ENCODE measurements around the gene KNSTRN. TPM values are rescaled to one million over a fixed set of nuclear protein-coding genes. Genes with fewer than 3 reads are reported as not detected.

Gene KNSTRN
- total and polyA plus RNA-seq, 2 of the 13 experiments (the other 11 are each of a cell fraction or from before 2014, with no cell fraction given): 20.3 to 62.3 TPM

DNA sequence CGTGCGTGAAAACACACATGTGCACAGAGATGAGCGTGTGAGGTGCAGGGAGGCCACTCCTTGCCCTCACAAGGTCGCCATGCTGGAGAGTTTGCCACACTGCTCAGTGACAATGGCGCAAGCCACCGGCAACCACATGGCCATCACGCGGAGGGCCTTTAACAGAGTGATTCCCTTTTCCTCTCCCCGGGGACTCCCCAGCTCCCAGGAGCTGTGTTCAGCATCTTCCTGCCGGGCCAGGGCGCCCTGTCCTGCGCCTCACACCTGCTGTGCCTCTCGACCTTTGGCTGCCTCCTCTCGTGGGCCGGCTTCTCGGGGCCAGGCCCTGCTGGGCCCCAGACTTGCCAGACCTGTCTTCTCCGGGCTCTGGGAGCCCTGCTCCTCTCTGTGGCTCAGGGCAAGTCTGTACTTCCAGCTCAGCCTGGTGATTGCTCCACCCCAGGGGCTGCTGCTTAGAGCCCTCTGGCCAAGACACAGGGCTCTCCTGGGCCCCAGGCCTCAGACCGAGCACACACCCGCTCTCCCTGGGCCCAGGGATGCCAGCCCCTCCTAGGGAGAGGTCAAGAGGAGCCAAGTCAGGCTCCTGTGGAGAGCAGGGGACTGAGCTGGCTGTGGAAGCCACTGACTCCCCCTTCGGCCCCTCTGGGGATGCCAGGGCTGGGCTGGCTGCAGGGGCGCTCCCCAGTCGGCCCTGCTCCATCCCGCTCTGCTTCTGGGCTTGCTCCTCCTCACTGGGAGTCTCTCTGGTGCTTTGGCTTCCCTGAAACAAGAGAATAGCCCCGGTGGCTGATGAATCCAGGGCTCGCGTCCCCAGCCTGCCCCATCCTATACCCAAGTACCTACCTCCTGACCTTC lies 47.4 kb upstream of the KNSTRN start:
- H4K20me1 ChIP-seq (ENCODE audit: insufficient read depth, low read length): peaks cover 4% of the 10 kb centered on the region; the same call in 1 of the 2 replicates
- BruUV-seq (replicated peaks): no TSS peak
- H2AFZ ChIP-seq (ENCODE audit: low read length): no peak overlapping the region
- H3K36me3 ChIP-seq (replicated peaks in 1 of 2; ENCODE audit: control insufficient read depth in 1 of 2, insufficient read depth in 2 of 2, low read length in 2 of 2): no peaks in the 10 kb centered on the region; a peak in 1 of 5 replicates
- POLR2A ChIA-PET: interaction anchor here (1.3 kb wide), 1 partner anchor 10 kb away, joined by 3 read pairs; no protein-coding TSS in a partner anchor
- no peak overlapping the region for H3K9ac ChIP-seq (ENCODE audit: insufficient read depth, low read depth, low read length)
- WGBS (ENCODE audit: low lambda C conversion rate): 88% methylated on average over 11 of the region's 26 CpGs
- intact Hi-C loops (cut with micrococcal nuclease; ENCODE audit: unreplicated experiment) (no loop called here), in situ Hi-C loops (cut with HindIII; ENCODE audit: extremely low pct_ligation_motif_present, low pct_unique_long_range_greater_than_20kb) (no loop called here)
- ATAC-seq: no peak
- DNase-seq (ENCODE audit: low spot score): no peak
- no peaks in the 10 kb centered on the region for H3K9me3 ChIP-seq (ENCODE audit: low read length)
- no peak for FAIRE-seq
- peaks cover 33% of the 10 kb centered on the region for H3K4me1 ChIP-seq (ENCODE audit: insufficient read depth, low read length)
- H3K27ac ChIP-seq (ENCODE audit: extremely low read length, insufficient read depth, low read length): no peak overlapping the region
- H3K4me3 ChIP-seq (replicated peaks in 1 of 3; ENCODE audit: insufficient read depth in 1 of 3, low read depth in 2 of 3, low read length in 3 of 3): no peak overlapping the region
- H3K27me3 ChIP-seq (ENCODE audit: control insufficient read depth in 1 of 2, insufficient read depth in 2 of 2, low read length in 2 of 2): no peaks in the 10 kb centered on the region
- H3K4me2 ChIP-seq (ENCODE audit: low read depth, low read length): no peak overlapping the region
- CTCF ChIA-PET (ENCODE audit: low intra/inter-chr PET ratio, low total read pairs): no interaction called here
- no peaks in the 10 kb centered on the region for H3K79me2 ChIP-seq (ENCODE audit: insufficient read depth, low read length)
- TF ChIP-seq NR2F6 (IDR thresholded peaks at IDR 0.05): no peak
- TF ChIP-seq NR2F6 (CRISPR knock-in tag; IDR thresholded peaks at IDR 0.05): no peak
- TF ChIP-seq, protein P1, sequence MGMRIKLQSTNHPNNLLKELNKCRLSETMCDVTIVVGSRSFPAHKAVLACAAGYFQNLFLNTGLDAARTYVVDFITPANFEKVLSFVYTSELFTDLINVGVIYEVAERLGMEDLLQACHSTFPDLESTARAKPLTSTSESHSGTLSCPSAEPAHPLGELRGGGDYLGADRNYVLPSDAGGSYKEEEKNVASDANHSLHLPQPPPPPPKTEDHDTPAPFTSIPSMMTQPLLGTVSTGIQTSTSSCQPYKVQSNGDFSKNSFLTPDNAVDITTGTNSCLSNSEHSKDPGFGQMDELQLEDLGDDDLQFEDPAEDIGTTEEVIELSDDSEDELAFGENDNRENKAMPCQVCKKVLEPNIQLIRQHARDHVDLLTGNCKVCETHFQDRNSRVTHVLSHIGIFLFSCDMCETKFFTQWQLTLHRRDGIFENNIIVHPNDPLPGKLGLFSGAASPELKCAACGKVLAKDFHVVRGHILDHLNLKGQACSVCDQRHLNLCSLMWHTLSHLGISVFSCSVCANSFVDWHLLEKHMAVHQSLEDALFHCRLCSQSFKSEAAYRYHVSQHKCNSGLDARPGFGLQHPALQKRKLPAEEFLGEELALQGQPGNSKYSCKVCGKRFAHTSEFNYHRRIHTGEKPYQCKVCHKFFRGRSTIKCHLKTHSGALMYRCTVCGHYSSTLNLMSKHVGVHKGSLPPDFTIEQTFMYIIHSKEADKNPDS (CRISPR knock-in tag; IDR thresholded peaks at IDR 0.05): no peak
- TF ChIP-seq ZNF550 (CRISPR knock-in tag; IDR thresholded peaks at IDR 0.05; ENCODE audit: borderline replicate concordance): no peak
